Stimulated activated CD4-positive, alpha-beta T cell treated with anti-CD3 and anti-CD28 coated beads, Interleukin-1b, Interleukin-23, amount 100 ng/mL, for 48 hours (primary cell): Measurements from ENCODE around the gene MEIOB.
"Not testable (repeated sequence)": the region's sequence is repeated elsewhere in the genome, so short reads cannot be mapped to it uniquely, and the experiment has no call there.

ENCODE experiments used
- DNase-seq: peaks from one replicate; pipeline ENCODE4 v3.0.0-alpha.2; 2020

MEIOB gene

GRCh38 chr16:1907226-1907860, 35.4 kb upstream of the MEIOB start:
- no peak for DNase-seq

GRCh38 chr16:1906846-1907165, 34.8 kb upstream of the MEIOB start:
- DNase-seq: no peak

- DNase-seq: no peak
Observed at GRCh38 chr16:1906055-1906845, 34.3 kb upstream of the MEIOB start.

- DNase-seq: no peak
Observed at GRCh38 chr16:1903845-1904840, 32.2 kb upstream of the MEIOB start.

- DNase-seq: no peak
Observed at GRCh38 chr16:1903220-1903574, 31.2 kb upstream of the MEIOB start.

GRCh38 chr16:1902547-1903219, 30.7 kb upstream of the MEIOB start:
- no peak for DNase-seq

- no peak for DNase-seq
Observed at GRCh38 chr16:1900452-1900774, 28.4 kb upstream of the MEIOB start.

- DNase-seq: no peak
Observed at GRCh38 chr16:1899641-1900451, 27.9 kb upstream of the MEIOB start.

- not testable (repeated sequence) for DNase-seq
Observed at GRCh38 chr16:1897692-1898091, 25.7 kb upstream of the MEIOB start.

- no peak for DNase-seq
Observed at GRCh38 chr16:1895949-1896675, 24.1 kb upstream of the MEIOB start.

GRCh38 chr16:1895068-1895467, 23.1 kb upstream of the MEIOB start:
- no peak for DNase-seq

GRCh38 chr16:1890708-1891050, 18.7 kb upstream of the MEIOB start:
- no peak for DNase-seq

- DNase-seq: no peak
Observed at GRCh38 chr16:1890024-1890707, 18.2 kb upstream of the MEIOB start.

GRCh38 chr16:1887711-1888354, 15.9 kb upstream of the MEIOB start:
- no peak for DNase-seq

GRCh38 chr16:1884889-1885288, 12.9 kb upstream of the MEIOB start:
- DNase-seq: no peak

GRCh38 chr16:1884155-1884760, 12.3 kb upstream of the MEIOB start:
- DNase-seq: no peak

GRCh38 chr16:1881172-1881571, 9.2 kb upstream of the MEIOB start:
- DNase-seq: not testable (repeated sequence)

GRCh38 chr16:1879477-1879876, 7.5 kb upstream of the MEIOB start:
- no peak for DNase-seq

- no peak for DNase-seq
Observed at GRCh38 chr16:1878256-1878655, 6.3 kb upstream of the MEIOB start.

- no peak for DNase-seq
Observed at GRCh38 chr16:1877804-1878203, 5.8 kb upstream of the MEIOB start.
